ENCODE data around the gene WNK2. TPM values are rescaled to one million over a fixed set of nuclear protein-coding genes. Genes with fewer than 3 reads are reported as not detected.

WNK2 gene
- total and polyA plus RNA-seq, 2 donors (not counting 3 experiments of a cell fraction or from before 2014, with no cell fraction given), result not detected

DNA sequence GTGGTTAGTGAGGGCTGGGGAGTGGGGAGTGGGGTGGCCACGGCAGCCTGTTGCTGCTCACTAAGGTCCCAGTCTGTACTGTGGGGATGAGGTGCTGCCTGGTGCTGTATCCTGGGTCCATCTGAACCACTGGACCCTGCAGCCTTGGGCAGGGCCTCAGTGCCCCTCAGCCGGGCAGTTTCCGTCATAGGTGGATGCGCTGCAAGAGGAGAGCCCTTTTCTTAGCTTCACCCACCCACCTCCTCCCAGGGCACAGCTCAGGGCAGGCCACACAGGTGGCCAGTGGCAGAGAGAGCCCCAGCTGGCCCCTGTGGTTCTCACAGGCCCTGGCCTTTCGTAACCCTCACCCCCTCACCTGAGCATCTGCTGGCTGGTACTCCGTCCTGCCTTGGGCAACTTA is 46.2 kb downstream of the WNK2 start:
- H3K27me3 ChIP-seq (ENCODE audit: control insufficient read depth in 2 of 2, insufficient read depth in 2 of 2, low read length in 2 of 2), result no peaks in the 10 kb centered on the region
- dilution Hi-C loops (cut with MboI; ENCODE audit: extremely low pct_ligation_motif_present, low sequenced_read_pairs), result no loop called here
- H2AFZ ChIP-seq (ENCODE audit: low read depth, low read length), result no peak overlapping the region
- H3K36me3 ChIP-seq (ENCODE audit: control insufficient read depth in 2 of 2, extremely low read depth in 1 of 2, insufficient read depth in 2 of 2, low read length in 2 of 2), result no peaks in the 10 kb centered on the region
- no peaks in the 10 kb centered on the region for H3K9me3 ChIP-seq (replicated peaks; ENCODE audit: control insufficient read depth, insufficient read depth, low read length)
- H3K4me3 ChIP-seq (replicated peaks in 1 of 3; ENCODE audit: insufficient read depth in 1 of 3, low read depth in 1 of 3, low read length in 3 of 3), result no peak overlapping the region
- ChIA-PET POLR2A (no interaction called here), CTCF (no interaction called here)
- no peaks in the 10 kb centered on the region for H3K9me1 ChIP-seq (replicated peaks; ENCODE audit: control insufficient read depth, extremely low read depth, insufficient read depth, low read length)
- TF ChIP-seq, protein P1, sequence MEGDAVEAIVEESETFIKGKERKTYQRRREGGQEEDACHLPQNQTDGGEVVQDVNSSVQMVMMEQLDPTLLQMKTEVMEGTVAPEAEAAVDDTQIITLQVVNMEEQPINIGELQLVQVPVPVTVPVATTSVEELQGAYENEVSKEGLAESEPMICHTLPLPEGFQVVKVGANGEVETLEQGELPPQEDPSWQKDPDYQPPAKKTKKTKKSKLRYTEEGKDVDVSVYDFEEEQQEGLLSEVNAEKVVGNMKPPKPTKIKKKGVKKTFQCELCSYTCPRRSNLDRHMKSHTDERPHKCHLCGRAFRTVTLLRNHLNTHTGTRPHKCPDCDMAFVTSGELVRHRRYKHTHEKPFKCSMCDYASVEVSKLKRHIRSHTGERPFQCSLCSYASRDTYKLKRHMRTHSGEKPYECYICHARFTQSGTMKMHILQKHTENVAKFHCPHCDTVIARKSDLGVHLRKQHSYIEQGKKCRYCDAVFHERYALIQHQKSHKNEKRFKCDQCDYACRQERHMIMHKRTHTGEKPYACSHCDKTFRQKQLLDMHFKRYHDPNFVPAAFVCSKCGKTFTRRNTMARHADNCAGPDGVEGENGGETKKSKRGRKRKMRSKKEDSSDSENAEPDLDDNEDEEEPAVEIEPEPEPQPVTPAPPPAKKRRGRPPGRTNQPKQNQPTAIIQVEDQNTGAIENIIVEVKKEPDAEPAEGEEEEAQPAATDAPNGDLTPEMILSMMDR (IDR thresholded peaks at IDR 0.05; ENCODE audit: extremely low read depth in 1 of 2, insufficient read depth in 1 of 2, low read depth in 1 of 2, low read length in 2 of 2), result no peak
- TF ChIP-seq POLR2A (IDR thresholded peaks at IDR 0.05; ENCODE audit: low read depth, low read length), result no peak
- TF ChIP-seq, protein P2, sequence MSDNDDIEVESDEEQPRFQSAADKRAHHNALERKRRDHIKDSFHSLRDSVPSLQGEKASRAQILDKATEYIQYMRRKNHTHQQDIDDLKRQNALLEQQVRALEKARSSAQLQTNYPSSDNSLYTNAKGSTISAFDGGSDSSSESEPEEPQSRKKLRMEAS (IDR thresholded peaks at IDR 0.05; ENCODE audit: insufficient read depth, insufficient read length), result no peak
- TF ChIP-seq MYC (IDR thresholded peaks at IDR 0.05; ENCODE audit: low read depth, low read length), result no peak
- no peak for TF ChIP-seq JUN (IDR thresholded peaks at IDR 0.05; ENCODE audit: borderline replicate concordance, insufficient read depth, insufficient read length, low read depth)
- TF ChIP-seq POLR2AphosphoS5 (IDR thresholded peaks at IDR 0.05; ENCODE audit: insufficient read depth, low read depth, low read length), result no peak
- BruUV-seq (replicated peaks), result no TSS peak
- H3K79me2 ChIP-seq (ENCODE audit: control insufficient read depth, insufficient read depth, low read length), result no peaks in the 10 kb centered on the region
- H3K9ac ChIP-seq (replicated peaks; ENCODE audit: extremely low read depth, insufficient read depth, low read length), result no peak overlapping the region
- H3K4me2 ChIP-seq (ENCODE audit: insufficient read depth, low read length), result no peak overlapping the region
- H3K27ac ChIP-seq (ENCODE audit: insufficient read depth, low read depth, low read length), result no peak overlapping the region
- no peak for FAIRE-seq
- intact Hi-C loops (cut with micrococcal nuclease), result no loop called here
- no peaks in the 10 kb centered on the region for H3K4me1 ChIP-seq (ENCODE audit: control insufficient read depth, extremely low read depth, insufficient read depth, low read length)
- no peaks in the 10 kb centered on the region for H4K20me1 ChIP-seq (replicated peaks; ENCODE audit: control insufficient read depth, extremely low read depth, insufficient read depth, low read length)
- DNase-seq (ENCODE audit: low read depth, low spot score), result no peak

DNA sequence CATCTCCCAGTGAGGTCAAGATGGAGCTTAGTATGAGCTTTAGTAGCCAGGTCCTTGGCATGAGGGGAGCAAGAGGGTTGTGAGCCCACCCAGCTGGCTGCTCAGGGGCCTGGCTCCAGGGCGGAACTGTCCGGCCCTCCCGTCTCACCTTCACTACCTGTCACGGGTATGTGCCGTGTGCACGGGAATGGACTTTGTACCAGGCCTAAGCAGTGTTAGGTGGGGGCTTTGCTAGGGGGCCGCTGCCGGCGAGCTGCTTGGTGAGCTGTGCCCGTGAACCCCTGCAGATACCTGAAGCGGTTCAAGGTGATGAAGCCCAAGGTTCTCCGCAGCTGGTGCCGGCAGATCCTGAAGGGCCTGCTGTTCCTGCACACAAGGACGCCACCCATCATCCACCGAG is 46.7 kb downstream of the WNK2 start:
- H3K4me3 ChIP-seq (replicated peaks in 1 of 3; ENCODE audit: insufficient read depth in 1 of 3, low read depth in 1 of 3, low read length in 3 of 3), result no peak overlapping the region
- no peak overlapping the region for H2AFZ ChIP-seq (ENCODE audit: low read depth, low read length)
- no peak for TF ChIP-seq EZH2 (IDR thresholded peaks at IDR 0.05; ENCODE audit: borderline replicate concordance, low read depth, low read length, severe bottlenecking)
- TF ChIP-seq POLR2A (IDR thresholded peaks at IDR 0.05; ENCODE audit: low read depth, low read length), result no peak
- TF ChIP-seq, protein P2 (IDR thresholded peaks at IDR 0.05; ENCODE audit: insufficient read depth, insufficient read length), result no peak
- BruUV-seq (replicated peaks), result no TSS peak
- no peaks in the 10 kb centered on the region for H3K36me3 ChIP-seq (ENCODE audit: control insufficient read depth in 2 of 2, extremely low read depth in 1 of 2, insufficient read depth in 2 of 2, low read length in 2 of 2)
- CTCF ChIA-PET, result no interaction called here
- FAIRE-seq (no peak), DNase-seq (ENCODE audit: low read depth, low spot score) (no peak)
- no peak overlapping the region for H3K4me2 ChIP-seq (ENCODE audit: insufficient read depth, low read length)
- POLR2A ChIA-PET, result no interaction called here
- no peaks in the 10 kb centered on the region for H3K9me1 ChIP-seq (replicated peaks; ENCODE audit: control insufficient read depth, extremely low read depth, insufficient read depth, low read length)
- no peaks in the 10 kb centered on the region for H3K79me2 ChIP-seq (ENCODE audit: control insufficient read depth, insufficient read depth, low read length)
- dilution Hi-C loops (cut with MboI; ENCODE audit: extremely low pct_ligation_motif_present, low sequenced_read_pairs), result no loop called here
- H3K9ac ChIP-seq (replicated peaks; ENCODE audit: extremely low read depth, insufficient read depth, low read length), result no peak overlapping the region
- no peak overlapping the region for H3K27ac ChIP-seq (ENCODE audit: insufficient read depth, low read depth, low read length)
- no peaks in the 10 kb centered on the region for H3K9me3 ChIP-seq (replicated peaks; ENCODE audit: control insufficient read depth, insufficient read depth, low read length)
- intact Hi-C loops (cut with micrococcal nuclease), result no loop called here
- no peaks in the 10 kb centered on the region for H3K27me3 ChIP-seq (ENCODE audit: control insufficient read depth in 2 of 2, insufficient read depth in 2 of 2, low read length in 2 of 2)
- H4K20me1 ChIP-seq (replicated peaks; ENCODE audit: control insufficient read depth, extremely low read depth, insufficient read depth, low read length), result no peaks in the 10 kb centered on the region
- no peaks in the 10 kb centered on the region for H3K4me1 ChIP-seq (ENCODE audit: control insufficient read depth, extremely low read depth, insufficient read depth, low read length)

Data from endothelial cell of umbilical vein (primary cell).